Activated T-cell treated with anti-CD3 and anti-CD28 coated beads for 24 hours (primary cell): Measurements from ENCODE around the gene ATP5F1B.

Experiments
- DNase-seq: peaks from one replicate; pipeline ENCODE4 v3.0.0-alpha.2; 2020; ENCODE audit warnings: low read depth

ATP5F1B gene

DNA sequence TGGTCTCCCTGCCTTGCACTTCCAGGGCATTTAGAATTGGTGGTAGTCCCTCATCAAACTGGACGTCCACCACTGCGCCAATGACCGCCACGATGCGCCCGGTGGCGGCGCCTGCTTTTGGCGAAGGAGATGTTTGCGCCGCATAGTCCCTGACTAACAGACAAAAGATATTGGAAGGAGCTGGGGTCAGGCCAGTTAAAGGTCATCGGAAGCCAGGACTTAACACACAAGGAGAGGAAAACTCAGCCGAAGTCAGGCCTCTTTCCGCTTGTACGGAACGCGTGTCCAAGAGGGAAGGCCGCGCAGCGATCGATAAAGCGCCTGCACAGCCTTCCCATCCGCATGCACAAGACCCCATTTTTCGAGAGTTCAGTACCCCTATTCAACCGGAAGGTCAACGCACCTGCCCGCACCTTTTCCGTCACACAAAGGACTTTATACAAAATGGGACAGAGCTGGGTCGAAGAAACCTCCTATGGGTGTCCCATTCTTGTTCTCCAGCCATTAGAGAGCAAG is 525 bp downstream of the ATP5F1B start:
- DNase-seq, result no peak

DNA sequence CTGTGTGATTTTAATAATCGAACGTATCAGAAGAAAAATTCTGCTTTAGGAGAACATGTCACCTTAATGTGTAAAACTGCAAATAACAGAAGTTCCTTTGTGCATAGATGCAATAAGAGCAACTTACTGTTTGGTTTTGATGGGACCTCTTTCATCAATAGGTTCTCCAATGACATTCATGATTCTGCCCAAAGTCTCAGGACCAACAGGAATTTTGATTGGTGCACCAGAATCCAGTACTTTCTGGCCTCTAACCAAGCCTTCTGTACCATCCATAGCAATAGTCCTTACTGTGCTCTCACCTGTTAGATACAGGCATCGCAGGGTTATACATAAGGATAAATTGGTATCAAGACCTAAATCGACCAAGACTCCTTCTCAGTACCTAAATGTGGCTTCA is 1.1 kb downstream of the ATP5F1B start:
- no peak for DNase-seq

DNA sequence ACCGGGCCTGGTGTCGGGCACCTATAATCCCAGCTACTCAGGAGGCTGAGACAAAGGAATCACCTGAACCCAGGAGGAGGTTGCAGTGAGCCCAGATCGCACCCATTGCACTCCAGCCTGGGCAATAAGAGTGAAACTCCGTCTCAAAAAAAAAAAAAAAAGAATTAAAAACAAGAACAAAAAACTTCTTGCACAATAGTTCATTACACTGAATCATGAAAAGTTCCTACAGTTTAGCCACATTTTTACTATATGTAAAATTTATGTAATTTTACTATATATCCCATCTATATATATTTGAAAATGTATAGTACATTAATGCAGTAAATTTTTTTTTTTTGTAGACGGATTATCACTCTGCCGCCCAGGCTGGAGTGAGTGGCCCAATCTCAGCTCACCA is 4.6 kb downstream of the ATP5F1B start:
- no peak for DNase-seq

DNA sequence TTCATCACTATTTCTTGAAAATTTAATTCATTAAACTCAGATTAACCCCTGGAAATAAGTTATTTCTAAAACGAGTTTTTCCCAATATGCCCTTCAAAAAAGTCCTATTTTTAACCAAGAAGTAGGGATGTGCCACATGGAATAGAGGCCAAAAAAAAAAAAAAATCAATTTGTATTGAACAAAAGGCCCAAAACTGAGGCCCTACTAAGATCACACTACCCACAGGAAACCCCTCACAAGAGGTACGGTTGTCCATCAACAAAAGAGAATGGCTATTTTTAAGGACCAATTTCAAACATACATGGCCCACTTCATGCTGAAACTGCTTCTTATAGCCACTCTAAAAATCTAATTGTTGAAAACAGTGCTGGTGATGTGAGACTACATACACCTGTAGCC is 8.2 kb downstream of the ATP5F1B start:
- DNase-seq, result no peak

DNA sequence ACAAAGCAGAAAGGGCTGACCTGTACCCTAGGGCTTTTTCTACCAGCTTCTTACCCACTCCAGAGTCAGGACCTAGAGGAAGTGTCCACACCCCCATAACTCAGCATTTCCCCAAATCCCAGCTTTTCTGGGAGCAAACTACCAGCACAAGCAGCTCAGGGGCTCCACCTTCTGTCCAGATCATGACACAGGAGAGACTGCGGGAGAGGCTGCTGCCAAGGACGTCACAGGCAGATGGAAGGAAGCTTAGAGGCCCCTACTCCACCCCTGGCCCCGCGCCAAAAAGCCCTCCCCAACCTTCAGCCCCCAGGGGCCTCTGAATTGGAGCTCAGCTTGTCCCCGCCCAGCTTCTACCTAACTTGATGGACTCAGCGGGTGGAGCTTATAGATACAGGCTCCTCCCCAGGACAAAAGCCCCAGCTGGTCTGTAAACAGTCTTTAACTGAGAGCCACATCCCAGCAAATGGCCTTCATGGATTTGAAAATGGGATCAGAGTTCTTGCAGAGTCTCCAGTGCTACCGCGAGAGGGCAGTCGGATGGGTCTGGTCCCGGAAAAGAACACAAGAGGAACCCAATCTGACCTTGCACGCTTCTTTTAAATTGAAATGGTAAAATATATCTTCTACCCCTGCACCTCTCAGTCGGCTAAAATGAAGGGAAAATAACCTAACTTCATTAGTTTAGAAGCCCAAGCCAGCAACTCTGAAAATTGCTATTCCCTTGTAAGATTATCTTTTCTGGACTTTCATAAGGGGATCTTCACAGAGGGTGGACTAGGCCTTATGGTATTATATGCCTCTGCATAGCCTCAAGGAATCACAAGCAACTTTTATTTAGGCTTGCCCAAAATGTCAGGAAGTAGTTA is 8.9 kb downstream of the ATP5F1B start:
- peak; percentile 87 for DNase-seq

DNA sequence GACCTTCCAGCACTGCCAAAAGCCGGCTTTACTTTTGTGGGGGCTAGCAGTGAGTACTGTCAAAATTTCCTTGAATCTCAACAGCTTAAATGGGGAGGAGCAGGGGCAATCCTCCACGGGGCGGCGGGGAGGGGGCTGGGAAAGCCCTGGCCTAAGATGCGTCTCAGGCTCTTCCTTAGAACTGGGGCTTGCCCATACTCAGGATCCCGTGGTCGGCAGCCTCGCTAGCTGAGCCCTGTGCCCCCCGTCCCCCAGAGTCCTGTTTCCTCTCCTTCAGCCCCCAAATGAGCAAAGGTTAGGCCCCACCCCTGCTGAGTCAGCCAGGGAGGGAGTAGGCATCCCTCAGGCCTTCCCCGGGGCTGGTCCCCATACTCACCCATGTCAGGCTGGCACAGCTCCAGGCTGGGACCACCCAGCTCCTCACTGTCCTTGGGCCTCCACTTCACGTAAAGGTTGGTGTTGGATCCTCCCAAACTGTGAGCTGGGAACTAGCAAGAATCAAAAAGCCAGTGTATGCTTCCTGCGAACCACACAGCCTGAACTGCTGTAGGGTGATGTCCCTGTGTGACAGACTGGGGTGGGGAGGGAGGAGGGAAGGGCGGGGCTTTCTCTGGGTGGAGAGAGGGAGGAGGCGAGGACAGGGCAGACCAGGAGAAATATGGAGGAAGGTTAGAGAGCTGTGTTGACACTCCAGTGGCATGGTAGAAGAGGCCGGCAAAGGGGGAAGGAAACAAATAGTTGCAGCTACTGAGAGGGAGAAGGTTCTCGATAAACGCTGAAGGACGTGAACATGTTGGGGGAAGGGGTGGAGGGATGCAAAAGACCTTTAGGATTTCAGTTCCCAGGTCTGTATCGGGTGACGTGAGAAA is 9.7 kb downstream of the ATP5F1B start:
- peak; percentile 86 for DNase-seq

DNA sequence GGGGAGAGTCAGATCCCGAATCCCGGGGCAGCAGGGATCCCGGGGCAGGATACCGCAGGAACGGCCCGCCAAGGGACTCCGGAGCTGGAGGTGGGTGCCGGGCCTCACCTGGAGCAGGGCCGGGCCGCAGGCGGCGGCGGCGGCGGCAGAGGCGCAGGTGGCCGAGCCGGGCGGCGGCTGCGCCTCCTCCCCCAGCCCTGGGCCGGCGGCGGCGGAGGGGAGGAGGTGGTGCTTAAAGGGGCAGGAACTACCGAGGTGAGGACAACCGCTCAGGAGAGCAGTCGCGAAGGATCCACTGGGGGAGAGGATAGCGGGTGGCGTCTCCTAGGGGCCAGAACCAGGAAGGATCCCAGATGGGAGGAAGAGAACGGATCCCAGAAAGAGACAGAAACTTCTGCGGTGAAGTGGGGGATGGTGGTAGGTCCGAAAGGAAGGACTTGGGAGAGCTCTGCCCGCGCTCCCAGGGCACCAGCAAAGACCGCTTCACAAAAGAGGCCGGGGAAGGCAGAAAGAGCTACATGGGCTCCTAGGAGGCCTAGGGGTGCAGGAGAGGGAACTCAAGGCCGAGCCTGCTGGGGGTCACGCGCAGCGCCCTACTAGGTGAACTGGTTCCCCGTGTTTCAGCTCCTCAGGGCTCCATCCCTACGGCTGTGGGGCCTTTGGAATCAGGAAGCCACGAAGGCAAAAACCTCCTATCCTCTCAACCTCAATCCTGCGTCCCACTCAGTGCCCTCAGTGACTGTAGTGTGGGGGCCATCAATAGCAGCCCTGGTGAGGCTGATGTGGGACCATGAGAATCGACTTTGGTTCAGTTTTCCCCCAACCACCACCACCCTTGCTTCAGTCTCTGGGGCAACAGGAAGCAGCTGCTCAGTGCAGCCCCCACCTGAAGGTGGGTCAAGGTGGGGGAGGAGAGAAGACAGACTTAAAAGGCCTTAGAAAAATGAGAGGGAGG is 10.7 kb downstream of the ATP5F1B start:
- peak; percentile 52 for DNase-seq

DNA sequence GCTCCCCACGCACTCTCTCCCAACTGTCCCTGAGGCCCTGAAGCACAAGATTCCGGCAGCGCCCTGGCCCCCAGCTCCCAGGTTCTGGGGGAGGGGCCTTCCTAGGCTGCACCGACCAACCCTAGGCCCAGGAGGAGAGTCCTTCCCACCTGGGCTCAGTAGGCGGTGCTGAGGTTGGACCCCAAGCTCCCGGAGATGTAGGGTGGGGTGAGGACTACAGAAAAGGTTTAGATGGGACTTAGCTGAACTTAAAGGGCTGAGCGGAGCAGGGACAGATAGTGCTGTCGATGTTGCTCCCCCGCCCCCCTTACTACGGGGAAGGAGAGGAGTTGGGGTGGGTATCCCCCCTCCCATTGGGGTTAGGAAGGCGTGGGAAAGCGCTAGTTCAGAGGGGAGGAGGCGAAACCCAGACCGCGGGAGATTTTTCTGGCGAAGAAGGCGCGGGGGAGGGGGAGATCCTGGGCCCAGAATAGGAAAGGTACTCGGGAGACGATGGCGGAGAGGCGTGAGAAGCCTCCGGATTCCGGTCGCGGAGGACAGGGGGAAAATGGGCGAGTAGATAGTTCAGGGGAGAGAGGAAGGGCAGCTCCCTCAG is 11.4 kb downstream of the ATP5F1B start:
- no peak for DNase-seq

DNA sequence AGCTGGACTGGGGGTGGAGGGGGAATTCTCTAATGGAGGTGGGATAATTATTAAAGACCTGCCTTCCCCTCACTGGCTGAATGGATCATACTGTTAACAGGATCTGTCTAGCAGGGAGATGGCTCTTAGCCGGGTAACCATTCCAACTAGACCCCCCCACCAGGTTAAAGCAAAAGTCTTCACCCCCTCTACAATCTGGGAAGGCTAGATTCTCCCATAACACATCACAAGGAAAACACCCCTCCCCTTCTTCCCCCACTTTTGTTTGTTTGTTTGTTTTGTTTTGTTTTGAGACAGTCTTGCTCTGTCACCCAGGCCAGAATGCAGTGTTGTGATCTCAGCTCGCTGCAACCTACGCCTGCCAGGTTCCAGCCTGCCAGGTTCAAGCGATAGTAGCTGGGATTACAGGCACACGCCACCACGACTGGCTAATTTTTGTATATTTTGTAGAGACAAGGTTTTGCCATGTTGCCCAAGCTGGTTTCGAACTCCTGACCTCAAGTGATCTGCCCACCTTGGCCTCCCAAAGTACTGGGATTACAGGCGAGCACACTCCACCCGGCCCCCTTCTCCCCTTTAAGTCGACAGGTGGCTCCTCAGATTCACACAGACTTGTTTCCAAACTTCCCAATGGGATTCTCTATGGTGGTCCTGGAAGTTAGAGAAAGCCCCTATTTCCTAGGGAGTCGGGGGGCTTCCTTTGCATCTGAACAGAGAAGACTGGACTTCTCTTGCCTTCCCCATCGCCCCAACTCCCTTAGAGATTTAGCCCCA is 12.1 kb downstream of the ATP5F1B start:
- DNase-seq, result no peak

DNA sequence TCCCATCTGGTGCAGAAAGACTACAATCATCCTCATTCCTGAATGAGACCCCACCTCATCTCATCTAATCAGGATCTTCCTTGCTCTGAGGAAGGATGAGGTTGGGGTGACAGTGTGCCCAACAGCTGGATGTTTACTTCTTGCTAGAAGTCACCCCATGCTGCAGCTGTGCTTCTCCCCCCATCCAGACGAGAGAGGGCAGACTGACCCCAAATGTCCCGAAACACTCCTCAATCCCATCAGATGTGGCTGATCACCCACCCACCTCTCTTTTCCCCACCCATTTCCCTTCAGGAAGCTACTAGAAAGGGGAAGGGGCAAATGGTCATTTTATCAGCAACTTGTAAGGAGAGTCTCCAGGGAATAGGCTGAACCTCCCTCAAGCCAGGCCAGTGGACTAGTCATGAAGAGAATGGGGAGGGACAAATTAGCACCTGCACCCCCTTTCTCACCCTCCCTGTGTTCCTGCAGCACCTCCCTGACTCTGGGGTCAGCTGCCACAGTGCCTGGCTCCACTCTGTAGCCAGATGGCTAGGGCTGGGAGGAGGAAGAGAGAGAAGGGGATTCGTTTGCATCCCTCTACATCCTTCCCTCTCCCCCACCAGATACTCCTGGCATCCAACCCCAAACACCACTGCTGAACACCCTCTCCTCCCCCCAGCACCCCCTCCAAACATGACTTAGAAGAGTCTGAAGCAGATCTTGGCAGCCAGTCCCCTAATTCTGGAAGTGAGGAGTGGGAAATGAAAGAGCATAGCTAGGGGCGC is 12.9 kb downstream of the ATP5F1B start:
- DNase-seq, result no peak

DNA sequence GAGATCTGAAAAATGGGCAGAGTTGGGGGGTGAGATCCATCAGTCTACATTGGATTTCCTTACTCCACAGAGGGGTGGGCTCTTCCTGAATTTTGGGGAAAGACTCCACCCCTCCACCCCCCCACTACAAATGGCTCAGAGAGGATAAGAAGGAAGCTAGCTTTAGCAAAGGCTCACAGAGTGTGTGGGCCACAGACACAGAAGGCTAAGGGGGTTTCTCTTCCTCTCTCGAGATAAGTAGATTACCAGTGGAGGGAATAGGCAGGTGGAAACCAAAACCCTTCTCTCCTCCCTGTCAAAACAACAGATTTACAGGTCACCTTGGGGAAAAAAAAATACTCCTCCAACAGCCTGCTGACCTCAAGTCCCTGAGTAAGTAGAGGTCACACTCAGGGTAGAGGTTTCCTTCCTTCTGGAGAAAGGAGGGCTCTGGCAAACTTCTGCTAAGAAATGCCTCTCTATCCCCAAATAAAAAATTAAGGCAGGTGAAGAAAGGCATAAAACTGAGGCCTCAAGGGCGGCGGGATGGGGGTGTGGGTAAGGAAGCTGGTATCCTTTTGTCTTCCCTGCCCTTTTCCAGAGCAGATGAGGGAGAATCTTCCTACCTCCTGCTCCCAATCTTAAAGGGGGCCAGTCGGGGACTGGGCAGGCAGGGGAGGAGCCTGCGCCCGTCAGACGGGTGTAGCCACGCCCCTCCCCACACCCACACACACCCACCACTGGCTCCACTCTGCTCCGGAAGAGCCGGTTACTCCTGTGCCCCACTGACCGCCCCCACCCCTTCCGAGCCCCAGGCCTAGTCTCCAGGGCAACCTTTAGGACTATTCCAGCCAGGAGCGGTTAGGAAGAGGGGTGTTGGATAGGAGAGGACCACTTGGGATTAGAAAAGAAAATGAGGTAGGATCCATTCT is 13.7 kb downstream of the ATP5F1B start:
- peak; percentile 36 for DNase-seq

DNA sequence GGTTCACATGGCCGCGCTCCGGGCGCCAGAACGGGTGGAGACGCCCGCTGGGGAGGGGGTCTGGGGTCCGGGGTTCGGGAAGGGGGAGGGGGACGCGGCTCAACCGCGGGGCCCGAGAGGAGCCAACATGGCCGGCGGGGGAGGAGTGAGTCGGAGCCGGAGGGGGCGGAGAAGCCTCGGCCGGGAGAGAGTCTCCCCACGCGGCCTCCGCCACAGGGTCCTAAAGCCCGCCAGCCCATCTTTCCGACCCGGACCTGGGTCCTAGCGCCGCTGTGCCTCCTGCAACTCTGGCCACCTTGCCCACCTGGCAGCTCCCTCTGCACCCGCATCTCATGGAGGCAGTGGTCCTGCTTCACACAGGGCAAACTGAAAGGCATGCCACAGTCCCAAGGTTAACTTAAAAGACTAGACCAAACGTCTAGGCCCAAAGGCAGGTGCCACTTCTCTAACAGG is 15.6 kb downstream of the ATP5F1B start, which contains the start of gene BAZ2A:
BAZ2A (minus strand) TSS at position 147 of the 453 bp plus-strand sequence. CDS start 12,796 bp downstream, outside the sequence.
- peak; percentile 79 for DNase-seq

DNA sequence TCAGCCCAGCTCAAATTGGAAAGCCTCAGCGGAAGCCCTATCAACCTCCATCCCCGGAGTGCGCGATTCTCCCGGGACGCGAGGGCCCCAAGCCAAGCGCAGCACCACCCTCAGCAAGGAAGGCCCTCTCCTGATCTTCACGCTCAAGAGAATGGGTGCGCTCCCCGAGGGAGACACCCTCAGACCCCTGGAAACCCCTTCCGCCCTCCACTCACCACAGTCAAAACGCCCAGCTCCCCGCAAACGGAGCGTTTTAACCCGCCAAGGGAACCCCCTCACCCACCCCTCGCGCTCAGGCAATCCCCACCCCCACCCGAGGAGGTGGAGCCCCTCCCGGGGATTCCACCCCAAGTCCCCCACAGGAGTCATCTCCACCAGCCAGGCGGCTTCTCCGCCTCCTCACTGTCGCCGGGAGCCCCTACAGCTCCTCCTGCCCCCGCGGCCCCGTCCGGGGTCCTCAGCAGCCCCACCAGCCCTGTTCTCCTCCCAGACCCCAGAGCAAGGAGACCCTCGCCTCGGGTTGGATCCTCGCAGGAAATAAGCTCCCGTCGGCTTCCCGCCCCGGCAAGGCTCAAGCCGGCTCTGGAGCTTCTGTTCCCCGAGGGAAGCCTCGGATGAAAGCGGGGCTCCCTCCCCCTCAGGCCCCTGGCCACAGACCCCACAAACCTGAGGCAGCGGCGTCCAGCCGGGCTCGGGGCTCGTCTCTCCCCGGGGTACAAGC is 16.2 kb downstream of the ATP5F1B start:
- peak; percentile 22 for DNase-seq

DNA sequence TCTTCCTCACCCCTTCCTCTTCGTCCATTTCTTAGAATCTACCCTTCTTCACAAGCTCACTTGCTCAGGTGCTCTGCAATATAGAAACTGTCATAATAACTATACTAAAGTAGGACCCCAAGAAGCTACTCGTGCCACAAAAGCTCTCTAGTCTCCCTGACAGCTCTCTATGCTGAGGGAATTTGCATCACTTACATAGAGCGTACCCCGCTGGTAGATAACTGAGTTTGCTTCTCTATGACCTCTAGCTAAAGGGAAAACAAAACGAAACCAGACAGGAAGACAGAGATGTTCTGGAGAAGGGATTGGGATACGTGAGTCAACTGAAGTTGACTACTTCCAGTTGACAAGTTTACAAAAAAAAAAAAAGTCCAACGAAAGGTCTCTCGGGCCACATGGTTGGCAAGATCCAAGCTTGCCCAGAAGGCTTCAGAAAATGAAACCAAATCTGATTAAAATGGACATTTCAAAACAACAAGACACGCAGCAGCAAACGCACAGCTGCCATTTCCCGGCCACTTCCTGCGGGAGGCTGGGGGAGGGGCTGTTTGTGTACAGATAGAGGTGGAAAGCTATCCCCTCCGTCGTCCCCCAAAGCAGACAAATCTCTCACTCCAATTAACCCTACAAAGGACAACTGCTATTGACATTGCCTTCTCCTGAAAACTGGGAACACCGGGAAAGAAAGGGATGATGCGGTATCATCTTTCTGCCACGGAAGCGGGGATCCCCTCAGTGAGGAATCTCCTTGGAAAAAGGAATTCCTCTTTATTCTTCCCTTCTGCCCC is 16.9 kb downstream of the ATP5F1B start:
- DNase-seq, result peak; percentile 26

DNA sequence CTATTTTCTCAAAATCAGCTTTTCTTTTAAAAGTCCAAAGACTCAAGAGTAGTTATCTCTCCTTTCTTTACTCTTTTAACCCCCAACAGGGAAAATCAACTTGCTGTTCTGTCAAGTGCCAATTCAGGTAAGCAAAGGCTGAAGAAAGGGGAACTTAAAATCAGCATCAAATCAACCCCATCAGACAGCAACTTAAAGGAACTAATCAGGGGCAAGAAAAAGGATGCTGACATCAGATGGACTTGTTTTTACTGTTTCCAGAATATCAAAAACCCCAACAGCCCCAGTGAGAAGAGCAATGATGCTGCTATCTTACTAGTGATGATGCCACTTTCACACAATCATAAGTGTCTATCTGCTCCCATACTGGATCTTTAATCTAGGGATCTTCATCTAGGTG is 19.1 kb downstream of the ATP5F1B start:
- no peak for DNase-seq

DNA sequence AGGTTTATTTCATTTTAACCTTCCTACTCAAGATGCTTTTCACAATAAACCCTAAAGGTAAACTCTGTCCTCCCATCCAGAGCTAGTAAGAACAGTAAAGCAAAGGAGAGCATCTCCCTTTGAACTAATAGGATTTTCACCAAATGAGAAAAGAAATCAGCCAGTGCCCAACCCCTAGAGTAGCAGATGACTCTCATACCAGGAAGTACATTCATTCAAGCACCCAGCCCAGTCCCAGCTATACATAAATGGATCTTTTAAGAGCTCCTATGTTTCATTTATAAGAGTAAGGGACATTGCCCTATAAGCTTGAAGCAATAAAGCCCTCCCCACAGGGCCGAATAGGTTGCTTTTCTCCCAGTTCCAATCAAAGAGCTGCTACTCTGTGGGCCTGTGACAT is 23.2 kb downstream of the ATP5F1B start:
- DNase-seq, result no peak

DNA sequence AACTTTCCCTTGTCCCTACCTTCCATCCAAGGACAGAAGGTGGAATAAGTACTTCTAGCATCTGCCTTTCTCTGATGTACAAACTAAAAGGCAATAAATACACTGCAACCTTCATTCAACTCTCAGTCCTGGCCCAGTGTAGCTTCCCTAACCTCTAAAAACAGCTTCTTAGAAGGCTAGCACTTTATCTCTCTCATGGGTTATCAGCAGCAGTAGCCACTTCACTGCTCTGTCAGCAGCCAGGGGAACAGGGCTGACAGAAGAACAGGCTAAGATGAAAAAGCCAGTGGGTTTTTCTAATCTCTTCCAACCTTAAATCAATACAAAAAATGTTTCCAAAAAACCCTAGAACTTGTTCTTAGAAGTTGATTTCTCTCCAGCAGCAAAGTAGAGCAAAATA is 28.9 kb downstream of the ATP5F1B start:
- DNase-seq, result no peak
